22Rv1 (cell line): ENCODE measurements around the gene MGRN1.

Experiments
- CTCF ChIP-seq: fragments of 450-650 bp; IDR thresholded peaks from 2 replicates; pipeline ENCODE4 v1.5.1; 2017; ENCODE audit warnings: mild to moderate bottlenecking
- ZFX ChIP-seq: fragments of 450-650 bp; IDR thresholded peaks from 2 replicates; pipeline ENCODE4 v1.6.1; 2017; ENCODE audit warnings: antibody characterized with exemption, borderline replicate concordance

GRCh38 chr16:4675864-4676786 lies 51.5 kb downstream of the MGRN1 start:
- TF ChIP-seq CTCF (no peak), ZFX (no peak)
